Rectal smooth muscle tissue (tissue), 1 donor: ENCODE measurements around the gene RBL1.
"Not testable (repeated sequence)": the region's sequence is repeated elsewhere in the genome, so short reads cannot be mapped to it uniquely, and the experiment has no call there.

Experiments
- H3K27ac ChIP-seq: one replicate; pipeline ENCODE4 v1.7.0; 2013; ENCODE audit warnings: low read depth, low read length, inconsistent platforms
- H3K27me3 ChIP-seq: one replicate; pipeline ENCODE4 v1.7.0; 2013; ENCODE audit warnings: low read length; ENCODE audit not compliant: control insufficient read depth, insufficient read depth
- H3K36me3 ChIP-seq: one replicate; pipeline ENCODE4 v1.7.0; 2013; ENCODE audit warnings: low read length; ENCODE audit not compliant: control insufficient read depth, insufficient read depth
- H3K4me1 ChIP-seq: one replicate; pipeline ENCODE4 v1.7.0; 2013; ENCODE audit warnings: low read length; ENCODE audit not compliant: control insufficient read depth, insufficient read depth
- H3K4me3 ChIP-seq: one replicate; pipeline ENCODE4 v1.7.0; 2013; ENCODE audit warnings: low read length
- H3K9ac ChIP-seq: one replicate; pipeline ENCODE4 v1.7.0; 2013; ENCODE audit warnings: low read length

Gene RBL1

GRCh38 chr20:36974660-36975059, 121.1 kb downstream of the RBL1 start:
- Histone ChIP-seq H3K9ac (no peak overlapping the region), H3K36me3 (no peaks in the 10 kb centered on the region), H3K4me3 (no peak overlapping the region), H3K27me3 (no peaks in the 10 kb centered on the region), H3K27ac (no peak overlapping the region), H3K4me1 (no peaks in the 10 kb centered on the region)

- no peaks in the 10 kb centered on the region for H3K27me3 ChIP-seq
- no peaks in the 10 kb centered on the region for H3K4me1 ChIP-seq
These were observed 124.7 kb downstream of the RBL1 start for GRCh38 chr20:36971103-36971502.

GRCh38 chr20:36969478-36970186, 126.2 kb downstream of the RBL1 start:
- H3K27ac ChIP-seq: no peak overlapping the region

More at GRCh38 chr20:36971103-36971502, 124.7 kb downstream of the RBL1 start:
- Histone ChIP-seq H3K27ac (no peak overlapping the region), H3K36me3 (no peaks in the 10 kb centered on the region), H3K4me3 (no peak overlapping the region), H3K9ac (no peak overlapping the region)

GRCh38 chr20:36969051-36969450, 126.7 kb downstream of the RBL1 start:
- Histone ChIP-seq H3K9ac (no peak overlapping the region), H3K4me3 (no peak overlapping the region), H3K27ac (no peak overlapping the region), H3K27me3 (no peaks in the 10 kb centered on the region), H3K36me3 (no peaks in the 10 kb centered on the region), H3K4me1 (no peaks in the 10 kb centered on the region)

More at GRCh38 chr20:36969478-36970186, 126.2 kb downstream of the RBL1 start:
- no peak overlapping the region for H3K9ac ChIP-seq
- H3K27me3 ChIP-seq: no peaks in the 10 kb centered on the region
- no peaks in the 10 kb centered on the region for H3K4me1 ChIP-seq
- no peak overlapping the region for H3K4me3 ChIP-seq
- H3K36me3 ChIP-seq: no peaks in the 10 kb centered on the region

DNA sequence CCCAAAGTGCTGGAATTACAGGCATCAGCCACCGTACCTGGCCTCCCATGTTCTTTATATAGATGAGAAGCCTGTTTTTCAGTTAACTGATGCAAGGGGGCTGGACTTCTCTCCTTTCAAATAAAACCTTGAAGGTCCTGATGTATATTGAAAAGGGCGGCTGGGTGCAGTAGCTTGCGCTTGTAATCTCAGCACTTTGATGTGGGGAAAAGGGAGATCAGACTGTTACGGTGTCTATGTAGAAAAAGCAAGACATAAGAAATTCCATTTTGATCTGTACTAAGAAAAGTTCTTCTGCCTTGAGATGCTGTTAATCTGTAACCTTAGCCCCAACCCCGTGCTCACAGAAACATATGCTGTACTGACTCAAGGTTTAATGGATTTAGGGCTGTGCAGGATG, 128.2 kb downstream of the RBL1 start:
- no peaks in the 10 kb centered on the region for H3K36me3 ChIP-seq
- H3K27me3 ChIP-seq: no peaks in the 10 kb centered on the region
- no peak overlapping the region for H3K27ac ChIP-seq
- H3K4me1 ChIP-seq: no peaks in the 10 kb centered on the region
- no peak overlapping the region for H3K9ac ChIP-seq
- H3K4me3 ChIP-seq: no peak overlapping the region

GRCh38 chr20:36966965-36967364, 128.8 kb downstream of the RBL1 start:
- not testable (repeated sequence) for H3K27me3 ChIP-seq, H3K36me3 ChIP-seq, H3K27ac ChIP-seq, H3K9ac ChIP-seq, H3K4me1 ChIP-seq, H3K4me3 ChIP-seq

- H3K4me1 ChIP-seq, H3K9ac ChIP-seq, H3K27me3 ChIP-seq, H3K4me3 ChIP-seq, H3K27ac ChIP-seq, H3K36me3 ChIP-seq: not testable (repeated sequence)
These were observed 133.3 kb downstream of the RBL1 start for GRCh38 chr20:36962354-36962941.

DNA sequence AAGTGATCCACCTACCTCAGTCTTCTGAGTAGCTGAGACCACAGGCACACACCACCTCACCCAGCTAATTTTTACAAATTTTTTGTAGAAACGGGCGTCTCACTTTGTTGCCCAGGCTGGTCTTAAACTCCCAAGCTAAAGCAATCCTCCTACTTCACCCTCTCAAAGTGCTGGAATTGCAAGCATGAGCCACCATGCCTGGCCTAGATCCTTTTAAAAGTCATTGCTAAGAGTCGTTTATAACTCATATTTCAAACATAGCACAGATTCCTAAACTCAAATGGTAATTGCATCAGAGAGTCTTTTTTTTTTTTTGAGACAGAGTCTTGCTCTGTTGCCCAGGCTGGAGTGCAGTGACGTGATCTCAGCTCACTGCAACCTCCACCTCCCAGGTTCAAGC, 136.6 kb downstream of the RBL1 start:
- Histone ChIP-seq H3K4me3 (no peak overlapping the region), H3K9ac (no peak overlapping the region), H3K4me1 (no peaks in the 10 kb centered on the region), H3K27me3 (no peaks in the 10 kb centered on the region), H3K27ac (no peak overlapping the region), H3K36me3 (no peaks in the 10 kb centered on the region)

DNA sequence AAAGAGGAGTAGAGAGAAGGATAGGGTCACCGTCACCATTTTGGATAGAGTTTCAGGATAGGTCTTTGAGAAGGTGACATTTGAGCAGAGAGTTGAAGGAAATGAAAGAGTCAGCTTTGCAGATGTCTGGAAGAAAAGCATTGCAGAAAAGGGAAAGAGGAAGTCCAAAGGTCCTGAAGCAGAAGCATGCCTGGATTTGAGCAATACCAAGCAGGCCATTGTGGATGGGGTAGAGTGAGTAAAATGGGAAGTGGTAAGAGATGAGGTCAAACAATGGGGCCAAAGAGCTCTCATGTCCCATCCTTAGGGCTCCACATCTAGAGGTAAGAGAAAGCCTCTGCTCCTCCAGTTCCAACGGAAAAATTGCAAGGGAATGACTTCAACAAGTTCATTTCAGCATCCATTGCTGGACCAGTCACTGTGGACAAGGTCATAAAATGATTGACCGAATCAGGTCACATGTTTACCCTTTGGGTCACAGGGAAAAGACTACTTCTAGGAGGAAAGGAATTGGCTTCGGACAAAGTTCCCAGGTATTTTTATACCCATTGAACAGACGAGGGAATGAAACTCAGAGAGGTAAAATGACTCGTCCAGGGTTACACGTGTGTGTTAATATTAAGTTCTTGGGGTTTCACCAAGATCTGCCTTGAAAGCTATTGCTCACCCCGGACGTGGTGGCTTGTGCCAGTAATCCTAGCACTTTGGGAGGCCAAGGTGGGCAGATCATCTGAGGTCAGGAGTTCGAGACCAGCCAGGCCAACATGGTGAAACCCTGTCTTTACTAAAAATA, 137.7 kb downstream of the RBL1 start:
- Histone ChIP-seq H3K4me3 (no peak overlapping the region), H3K27me3 (no peaks in the 10 kb centered on the region), H3K36me3 (no peaks in the 10 kb centered on the region), H3K27ac (no peak overlapping the region), H3K9ac (no peak overlapping the region), H3K4me1 (no peaks in the 10 kb centered on the region)

GRCh38 chr20:36956674-36957073, 139.1 kb downstream of the RBL1 start:
- Histone ChIP-seq H3K4me1 (no peaks in the 10 kb centered on the region), H3K9ac (no peak overlapping the region), H3K27me3 (no peaks in the 10 kb centered on the region), H3K36me3 (no peaks in the 10 kb centered on the region), H3K4me3 (no peak overlapping the region), H3K27ac (no peak overlapping the region)

DNA sequence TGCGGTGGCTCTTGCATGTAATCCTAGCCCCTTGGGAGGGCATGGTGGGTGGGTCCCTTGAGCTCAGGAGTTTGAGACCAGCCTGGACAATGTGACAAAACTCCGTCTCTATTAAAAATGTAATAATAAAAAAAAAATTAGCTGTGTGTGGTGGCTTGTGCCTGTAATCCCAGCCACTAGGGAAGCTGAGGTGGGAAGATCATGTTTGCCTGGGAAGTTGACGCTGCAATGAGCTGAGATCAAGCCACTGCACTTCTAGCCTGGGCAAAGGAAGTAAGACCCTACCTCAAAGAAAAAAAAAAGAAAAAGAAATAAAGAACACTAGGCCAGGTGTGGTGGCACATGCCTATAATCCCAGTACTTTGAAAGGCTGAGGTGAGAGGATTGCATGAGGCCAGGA, 139.8 kb downstream of the RBL1 start:
- Histone ChIP-seq H3K36me3 (no peaks in the 10 kb centered on the region), H3K9ac (no peak overlapping the region), H3K4me3 (no peak overlapping the region), H3K4me1 (no peaks in the 10 kb centered on the region), H3K27ac (no peak overlapping the region), H3K27me3 (no peaks in the 10 kb centered on the region)

GRCh38 chr20:36951979-36952738, 143.6 kb downstream of the RBL1 start:
- no peak overlapping the region for H3K9ac ChIP-seq
- H3K4me1 ChIP-seq: no peaks in the 10 kb centered on the region
- peak overlapping the region; percentile 94 for H3K4me3 ChIP-seq
- H3K36me3 ChIP-seq: no peaks in the 10 kb centered on the region
- peak overlapping the region; percentile 83 for H3K27ac ChIP-seq
- H3K27me3 ChIP-seq: no peaks in the 10 kb centered on the region
